HL-60/S4 (cell line): Measurements from ENCODE around the gene PHF21B.
"Not testable (repeated sequence)": the region's sequence is repeated elsewhere in the genome, so short reads cannot be mapped to it uniquely, and the experiment has no call there.

ENCODE experiments used
- in situ Hi-C: fragments of 300-500 bp; cut with MboI; formaldehyde crosslinking; loops from 2 replicates; pipeline ENCODE4 v1.14.3; 2022; ENCODE audit warnings: low sequenced_read_pairs

Gene PHF21B

DNA sequence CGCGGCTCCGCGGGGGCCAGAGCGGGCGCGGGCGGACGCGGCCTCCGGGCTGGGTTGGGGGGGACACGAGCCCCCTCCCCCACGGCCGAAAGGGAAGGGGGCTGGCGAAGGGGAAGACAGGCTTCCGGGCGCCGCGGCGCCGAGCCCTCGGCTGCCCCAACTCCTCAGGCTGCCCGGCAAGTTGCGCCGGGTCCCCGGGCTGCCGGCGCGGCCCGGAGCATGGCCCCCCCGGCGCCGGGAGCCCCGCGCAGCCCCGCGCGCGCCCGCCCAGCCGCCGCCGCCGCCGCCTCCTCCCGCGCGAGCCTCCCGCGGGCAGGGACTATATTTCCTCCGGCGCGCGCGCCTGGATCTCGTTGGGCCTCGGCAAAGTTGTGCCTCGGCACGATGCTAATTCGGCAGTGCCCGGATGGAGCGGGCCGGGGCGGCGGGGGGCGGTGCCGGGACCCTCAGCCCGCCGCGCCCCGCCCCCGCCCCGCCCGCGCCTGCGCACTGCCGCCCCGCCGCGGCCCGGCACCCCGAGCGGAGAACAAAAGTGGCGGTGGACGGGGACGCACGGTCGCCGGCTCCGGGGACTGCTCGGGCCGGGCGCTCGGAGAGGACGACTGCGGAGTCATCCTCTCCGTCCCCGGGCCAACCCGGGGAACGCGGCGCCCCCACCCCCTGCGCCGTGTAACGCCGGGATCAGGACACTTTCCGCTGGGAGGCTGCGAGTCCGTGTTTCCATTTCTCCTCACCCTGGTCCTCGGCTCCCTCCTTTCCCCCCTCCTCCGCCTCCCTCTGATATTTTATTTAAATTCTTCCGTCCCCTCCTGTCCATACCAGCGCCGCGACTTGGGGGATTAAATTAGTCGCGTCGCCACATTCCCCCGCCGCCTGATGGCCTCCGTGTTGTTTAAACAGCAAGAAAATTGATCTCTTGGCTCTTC is at the start of gene PHF21B:
TSS of gene PHF21B (minus strand) at position 400 of the 926 bp plus-strand sequence. CDS start 456 bp downstream, outside the sequence.
- in situ Hi-C loops, result no loop called here

DNA sequence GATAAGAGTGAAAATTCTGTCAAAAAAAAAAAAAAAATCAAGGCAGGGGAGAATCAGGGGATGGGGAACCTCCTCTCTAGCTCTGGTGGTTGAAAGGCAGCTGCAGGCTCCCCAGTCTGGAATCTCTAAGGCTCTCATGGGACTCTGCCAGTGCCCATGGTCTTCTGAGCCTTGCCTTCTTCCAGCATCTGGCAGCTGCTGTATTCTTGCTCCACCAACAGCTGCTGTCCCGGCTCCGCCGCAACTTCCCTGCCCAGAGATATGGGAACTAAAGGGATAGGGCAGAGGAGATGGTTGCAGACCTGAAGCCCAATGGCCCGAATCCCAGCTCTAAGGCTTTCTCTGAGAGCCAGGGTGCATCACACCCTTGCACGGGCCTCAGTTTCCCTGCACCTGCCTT is 49.5 kb upstream of the PHF21B start:
- in situ Hi-C loops, result no loop called here

DNA sequence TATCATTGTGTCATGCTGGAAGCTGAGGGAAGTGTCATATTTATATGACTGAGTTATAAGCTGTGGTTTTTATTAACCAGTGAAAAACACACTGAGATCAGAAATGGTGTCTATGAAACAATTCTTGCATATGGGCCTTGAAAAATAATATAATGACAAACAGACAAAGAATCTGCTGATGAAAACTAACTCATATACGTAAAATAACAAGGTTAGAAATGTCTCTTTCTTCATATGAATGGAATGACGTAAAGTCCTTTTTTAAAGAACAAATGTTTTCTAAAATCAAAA is 48.8 kb upstream of the PHF21B start:
- in situ Hi-C loops, result no loop called here

DNA sequence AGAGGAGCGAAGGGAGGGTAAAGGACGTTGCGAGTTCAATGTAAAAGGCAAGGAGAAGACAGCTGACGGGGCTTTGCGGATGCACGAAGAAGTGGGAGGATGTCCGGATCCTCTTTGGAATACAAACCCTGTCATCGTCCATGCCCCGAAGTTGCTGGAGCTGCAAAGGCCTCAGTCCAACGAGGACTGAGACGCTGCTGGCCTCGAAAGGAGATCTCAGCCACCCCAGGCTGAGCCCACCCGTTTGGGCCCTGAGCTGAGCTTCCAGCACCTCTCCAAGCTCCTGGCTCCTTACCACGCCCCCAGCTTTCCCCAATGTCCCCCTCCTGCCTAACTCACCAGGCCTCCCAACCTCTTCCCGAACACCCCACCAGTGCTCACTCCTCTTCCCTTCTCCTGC is 46.1 kb upstream of the PHF21B start:
- in situ Hi-C loops, result no loop called here

DNA sequence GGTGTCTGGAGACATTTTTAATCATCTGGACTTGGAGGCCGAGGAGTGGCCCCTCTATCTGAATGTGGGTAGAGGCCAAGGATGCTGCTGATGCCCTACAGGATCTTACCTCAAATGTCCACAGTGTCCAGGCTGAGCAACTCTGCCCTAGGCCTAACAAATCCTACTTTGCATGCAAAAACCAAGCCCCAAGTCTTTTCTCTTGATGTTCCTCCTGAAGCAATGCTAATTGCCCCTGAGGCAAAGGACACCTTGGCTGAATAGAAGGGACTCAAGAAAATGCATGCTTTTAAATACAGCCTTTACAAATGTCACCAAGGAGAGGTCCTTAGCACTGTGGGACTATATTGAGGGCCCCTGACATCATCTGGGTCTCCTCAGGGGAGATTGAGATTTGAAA is 43.8 kb upstream of the PHF21B start:
- in situ Hi-C loops, result no loop called here

DNA sequence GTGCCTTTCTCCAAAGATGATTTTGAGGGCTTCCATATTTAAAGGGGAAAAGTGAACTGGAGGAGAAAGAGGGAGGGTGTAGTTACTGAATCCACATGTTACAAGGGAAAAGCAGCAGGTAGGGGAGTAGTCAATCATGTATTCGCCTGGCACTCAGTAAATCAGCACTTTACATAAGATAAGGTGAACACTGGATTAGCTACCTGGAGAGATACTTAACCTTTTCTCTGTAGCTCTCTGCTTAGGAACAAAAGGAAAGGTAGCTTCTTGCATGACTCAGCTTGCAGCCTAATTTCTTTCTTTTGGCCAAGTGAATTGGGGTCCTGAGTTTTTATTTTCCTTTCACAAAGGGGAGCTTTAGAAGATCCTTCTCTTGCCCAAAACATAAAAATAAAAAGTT is 43.3 kb upstream of the PHF21B start:
- in situ Hi-C loops, result no loop called here

DNA sequence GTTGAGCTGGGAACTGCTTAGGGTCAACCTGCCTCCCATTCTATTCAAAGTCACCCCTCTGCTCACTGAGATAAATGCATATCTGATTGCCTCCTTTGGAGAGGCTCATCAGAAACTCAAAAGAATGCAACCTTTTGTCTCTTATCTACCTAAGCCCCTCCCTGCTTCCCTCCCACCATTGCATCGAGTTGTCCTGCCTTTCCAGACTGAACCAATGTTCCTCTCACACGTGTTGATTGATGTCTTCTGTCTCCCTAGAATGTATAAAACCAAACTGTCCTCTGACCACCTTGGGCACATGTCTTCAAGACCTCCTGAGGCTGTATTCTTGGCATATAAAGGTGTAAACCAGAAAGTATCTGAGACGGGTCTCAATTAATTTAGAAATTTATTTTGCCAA is 42.9 kb upstream of the PHF21B start:
- in situ Hi-C loops, result not testable (repeated sequence)

DNA sequence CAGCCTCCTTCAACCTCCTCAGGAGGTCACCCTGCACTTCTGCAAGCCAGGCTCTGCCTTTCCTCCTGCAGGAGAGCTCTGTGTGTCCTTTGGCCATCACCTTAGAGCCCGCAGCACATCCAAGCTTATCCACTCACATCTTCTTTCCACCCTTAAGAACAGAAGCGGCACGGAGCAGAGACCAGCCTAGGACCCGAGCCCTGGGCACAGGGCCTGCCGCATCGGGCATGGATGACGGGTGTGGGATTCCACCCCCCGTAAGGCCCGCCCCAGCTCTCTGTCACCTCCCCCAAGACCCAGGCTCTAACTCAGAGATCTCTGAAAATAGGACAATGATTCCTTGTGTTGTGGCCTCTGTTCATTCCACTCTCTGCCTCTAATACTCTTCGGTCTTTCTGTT is 42.1 kb upstream of the PHF21B start:
- in situ Hi-C loops, result no loop called here

DNA sequence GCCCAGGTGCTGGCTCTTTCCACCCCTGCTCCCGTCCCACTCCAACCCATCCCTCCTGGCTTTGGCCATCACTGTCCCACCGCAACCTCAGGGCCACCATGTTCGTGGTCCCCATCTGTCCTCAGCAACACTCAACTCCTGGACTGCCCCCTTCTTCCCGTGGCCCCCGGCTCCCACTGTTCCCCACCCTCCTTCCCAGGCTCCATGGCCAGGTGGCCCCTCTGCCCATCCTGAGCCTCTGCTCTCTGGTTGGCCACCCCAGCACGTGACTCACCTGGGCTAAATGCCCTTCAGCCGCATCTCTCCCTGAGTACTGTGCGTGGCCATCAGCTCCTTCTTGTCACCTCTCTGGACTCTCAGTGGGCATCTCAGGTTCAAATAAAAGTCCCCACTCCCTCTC is 41.6 kb upstream of the PHF21B start:
- in situ Hi-C loops, result no loop called here

DNA sequence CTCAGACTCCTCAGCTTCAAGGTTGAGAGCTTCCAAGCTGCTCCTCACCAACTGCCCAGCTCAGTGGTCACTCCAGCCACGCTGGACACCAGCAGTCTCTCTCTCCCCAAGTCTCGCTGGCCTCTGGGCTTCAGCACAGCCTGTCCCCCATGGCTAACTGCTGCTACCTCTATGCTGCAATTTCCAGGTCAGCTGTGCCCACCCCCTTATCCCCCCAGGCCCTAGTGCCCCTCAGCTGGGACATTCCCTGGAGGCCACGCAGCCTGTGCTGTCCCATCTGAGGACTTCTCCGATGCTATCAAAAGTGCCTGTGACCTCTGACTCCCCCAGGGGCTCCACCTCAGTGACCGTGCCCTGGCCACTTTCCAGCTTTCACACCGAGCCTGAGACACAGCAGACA is 37.5 kb upstream of the PHF21B start:
- in situ Hi-C loops, result no loop called here

DNA sequence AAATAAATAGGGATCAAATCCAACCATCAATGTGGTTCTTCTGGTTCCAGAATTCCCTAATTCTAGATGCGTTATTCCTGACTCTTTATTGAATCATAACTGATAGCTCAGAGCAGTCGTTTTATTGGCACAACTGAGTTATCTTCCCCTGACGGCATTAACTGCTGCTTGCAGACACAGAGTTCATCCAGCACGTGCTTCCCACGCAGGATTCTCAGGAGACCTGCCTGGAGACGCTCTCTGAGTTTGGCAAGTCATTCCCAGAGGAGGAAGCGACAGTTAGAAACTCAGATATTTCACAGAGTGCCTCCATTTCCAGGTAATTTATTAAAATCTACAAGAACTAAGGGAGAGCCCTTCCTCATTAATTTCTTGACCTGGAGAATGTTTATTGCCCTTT is 35.4 kb upstream of the PHF21B start:
- in situ Hi-C loops, result no loop called here

DNA sequence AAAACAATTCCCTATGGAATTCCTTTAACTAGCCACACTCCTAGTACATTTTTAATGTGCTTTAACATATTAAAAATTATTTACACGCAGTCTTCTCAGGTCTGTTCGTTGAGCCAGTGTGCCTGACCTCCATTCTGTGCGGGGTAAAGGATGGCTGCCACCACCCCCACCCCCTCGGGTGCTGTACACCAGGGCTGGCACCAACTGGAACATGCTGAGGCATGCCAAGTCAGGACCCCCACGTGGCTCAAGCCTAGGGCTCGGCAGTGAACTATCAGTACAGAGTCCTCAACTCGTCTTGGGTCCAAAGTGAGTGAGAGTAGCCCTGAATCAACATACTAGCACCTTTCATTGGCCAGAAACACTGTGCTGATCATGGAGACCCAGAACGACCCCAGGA is 32.5 kb upstream of the PHF21B start:
- in situ Hi-C loops, result no loop called here

DNA sequence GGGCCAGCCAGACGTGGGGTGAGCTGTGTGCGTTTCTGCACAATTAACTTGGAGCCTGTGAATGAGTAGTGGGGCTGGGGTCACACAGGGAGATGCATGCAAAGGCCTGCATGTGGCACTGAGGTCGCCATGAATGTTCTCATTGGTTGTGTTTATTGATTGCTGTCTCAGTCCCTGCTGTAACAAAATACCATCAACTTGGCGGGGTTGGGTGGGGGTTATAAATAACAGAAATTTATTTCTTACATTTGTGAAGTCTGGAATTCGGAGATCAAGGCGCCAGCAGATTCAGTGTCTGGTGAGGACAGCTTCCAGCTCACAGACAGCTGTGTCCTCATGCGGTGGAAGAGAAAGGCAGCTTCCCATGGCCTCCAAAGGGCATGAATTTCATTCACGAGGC is 29.3 kb upstream of the PHF21B start:
- in situ Hi-C loops, result no loop called here

DNA sequence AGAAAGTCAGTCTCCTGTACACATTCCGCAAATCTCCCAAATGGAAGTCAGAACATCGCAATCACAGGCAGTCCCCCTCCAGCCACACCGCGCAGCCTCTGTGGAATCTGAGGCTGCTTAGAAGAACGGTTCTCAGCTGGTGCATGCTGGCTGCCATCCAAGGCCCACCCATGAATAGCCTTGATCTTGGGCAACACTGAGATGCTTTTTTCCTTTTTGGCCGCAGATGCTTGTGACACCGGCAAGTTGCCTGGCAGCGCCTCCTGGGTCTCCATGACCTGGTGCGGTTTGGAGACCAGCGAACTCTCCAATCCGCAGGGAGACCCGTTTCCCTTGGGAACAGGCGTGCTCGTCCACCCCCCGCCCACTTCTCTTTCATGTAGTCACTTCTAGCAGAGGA is 26.3 kb upstream of the PHF21B start:
- in situ Hi-C loops, result no loop called here

DNA sequence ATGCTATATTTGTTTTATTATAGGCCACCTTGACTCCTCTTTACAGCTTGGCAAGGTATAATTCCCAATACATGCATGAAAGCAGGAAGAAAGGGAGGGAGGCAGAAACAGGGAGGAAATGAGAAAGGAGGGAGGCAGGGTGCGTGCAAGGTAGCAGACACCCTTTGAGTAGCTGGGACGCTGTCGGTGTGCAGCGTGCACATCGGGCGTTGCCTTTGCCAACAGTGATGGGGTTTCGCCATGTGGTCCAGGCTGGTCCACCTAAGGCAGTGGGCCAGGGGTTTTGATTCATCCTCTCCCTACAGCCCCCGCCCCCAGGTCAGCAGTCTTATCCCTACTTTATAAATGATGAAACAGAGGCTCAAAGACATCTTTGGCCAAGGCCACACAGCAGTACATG is 25.0 kb upstream of the PHF21B start:
- in situ Hi-C loops, result no loop called here

DNA sequence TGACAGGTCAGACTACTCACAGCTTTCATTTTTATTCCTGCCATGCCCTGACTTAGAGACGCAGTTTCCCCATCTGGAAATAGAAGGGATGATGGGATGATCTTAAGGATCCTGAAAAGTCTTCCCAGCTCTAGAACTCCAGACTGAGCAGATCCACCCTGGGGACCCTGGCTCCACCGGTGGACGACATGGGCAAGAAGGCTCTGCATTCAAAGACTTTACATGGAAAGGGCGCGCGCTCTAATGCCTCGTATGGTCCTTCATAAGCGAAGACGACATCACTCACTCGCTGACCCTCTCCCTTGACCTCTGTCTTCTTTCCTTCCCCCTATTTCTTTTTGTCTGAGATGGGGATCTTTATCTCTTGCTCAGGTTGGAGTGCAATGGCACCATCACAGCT is 24.4 kb upstream of the PHF21B start:
- in situ Hi-C loops, result no loop called here

DNA sequence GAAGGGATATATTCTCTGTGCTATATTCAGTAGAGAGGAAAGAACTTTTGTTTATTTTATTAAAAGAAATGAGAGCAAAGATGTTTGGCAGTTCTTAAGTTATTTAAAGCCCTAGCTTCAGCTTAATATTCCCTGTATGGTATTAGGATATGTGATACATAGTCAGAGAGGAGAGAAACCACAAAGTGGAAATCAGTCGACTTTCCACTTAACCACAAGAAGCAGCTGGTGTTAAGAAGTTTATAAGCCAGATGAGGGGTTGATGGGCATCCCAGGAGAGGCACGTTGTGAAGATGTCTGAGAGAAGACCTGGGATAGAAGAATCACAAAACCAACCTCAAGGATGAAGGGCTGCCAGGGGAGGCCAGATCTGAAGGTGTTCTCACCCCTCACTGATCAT is 23.3 kb upstream of the PHF21B start:
- in situ Hi-C loops, result no loop called here

DNA sequence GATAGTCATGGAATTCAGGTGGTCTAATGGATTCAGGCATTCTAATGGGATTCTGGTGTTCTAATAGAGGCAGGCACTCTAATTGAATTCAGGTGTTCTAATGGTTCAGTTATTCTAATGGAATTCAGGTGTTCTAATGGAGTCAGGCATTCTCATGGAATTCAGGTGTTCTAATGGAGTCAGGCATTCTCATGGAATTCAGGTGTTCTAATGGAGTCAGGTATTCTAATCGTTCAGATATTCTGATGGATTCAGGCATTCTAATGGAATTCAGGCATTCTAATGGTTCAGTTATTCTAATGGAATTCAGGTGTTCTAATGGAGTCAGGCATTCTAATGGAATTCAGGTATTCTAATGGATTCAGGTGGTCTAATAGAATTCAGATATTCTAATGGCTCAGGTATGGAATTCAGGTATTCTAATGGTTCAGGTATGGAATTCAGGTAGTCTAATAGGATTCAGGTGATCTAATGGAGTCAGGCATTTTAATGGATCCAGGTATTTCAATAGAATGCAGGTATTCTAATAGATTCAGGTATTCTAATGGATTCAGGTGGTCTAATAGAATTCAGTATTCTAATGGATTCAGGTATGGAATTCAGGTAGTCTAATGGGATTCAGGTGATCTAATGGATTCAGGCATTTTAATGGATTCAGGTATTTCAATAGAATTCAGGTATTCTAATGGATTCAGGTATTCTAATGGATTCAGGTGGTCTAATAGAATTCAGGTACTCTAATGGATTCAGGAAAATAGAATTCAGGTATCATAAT is 22.0 kb upstream of the PHF21B start:
- in situ Hi-C loops, result no loop called here

DNA sequence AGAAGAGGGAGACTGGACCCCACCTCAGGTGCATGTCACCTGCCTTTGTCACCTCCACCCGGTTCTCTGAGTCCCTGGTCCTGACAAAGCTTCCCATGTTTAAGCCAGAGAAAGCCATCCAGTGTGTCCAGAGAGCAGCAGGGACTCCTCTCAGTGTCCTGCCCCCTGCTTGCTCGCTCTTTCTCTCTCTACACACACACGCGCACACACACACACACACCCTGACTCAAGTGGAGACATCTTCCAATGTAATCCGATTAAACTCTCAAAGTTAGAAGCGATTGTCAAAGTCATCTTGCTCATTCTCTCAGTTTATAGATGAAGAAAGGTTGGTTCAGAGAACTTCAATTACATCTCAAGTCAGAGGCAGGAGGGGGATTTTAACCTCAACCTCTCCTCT is 19.7 kb upstream of the PHF21B start:
- in situ Hi-C loops, result no loop called here

DNA sequence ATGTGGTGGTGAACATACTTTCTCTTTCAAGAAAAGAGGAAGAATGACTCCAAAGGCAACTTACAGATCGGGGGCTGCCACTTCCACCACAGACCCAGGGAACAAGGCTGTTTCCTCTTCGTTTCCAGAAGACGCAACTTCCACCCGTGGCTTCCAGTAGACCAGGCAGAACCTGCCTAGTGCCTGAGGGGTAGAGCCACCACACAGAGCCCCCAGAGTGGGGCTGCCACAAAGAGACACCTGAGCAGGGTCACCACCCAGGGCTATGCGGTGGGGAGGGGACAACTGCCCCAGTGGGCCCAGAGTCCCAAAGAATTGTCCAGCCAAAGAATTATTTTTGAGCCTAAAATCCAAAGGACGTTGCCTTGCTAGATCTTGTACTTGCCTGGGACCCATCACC is 16.7 kb upstream of the PHF21B start:
- in situ Hi-C loops, result no loop called here

DNA sequence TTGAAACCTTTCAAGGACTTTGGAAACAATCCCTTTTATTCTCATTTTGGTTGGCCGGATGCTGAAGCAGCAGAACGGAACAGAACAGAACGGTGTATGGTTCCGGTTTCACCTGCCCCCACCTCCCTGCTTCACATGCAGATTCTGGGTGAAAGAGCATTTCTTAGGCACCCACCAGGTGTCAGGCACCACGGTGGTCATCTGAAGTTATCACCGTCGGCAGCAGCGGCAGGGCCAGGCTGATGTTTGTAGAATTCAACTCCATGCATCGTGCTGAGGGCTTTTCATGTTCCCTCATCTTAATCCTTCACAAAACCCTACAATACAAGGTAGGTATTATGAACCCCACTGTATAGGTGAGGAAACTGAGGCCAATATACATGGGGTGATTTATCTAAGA is 13.6 kb upstream of the PHF21B start:
- in situ Hi-C loops, result no loop called here

DNA sequence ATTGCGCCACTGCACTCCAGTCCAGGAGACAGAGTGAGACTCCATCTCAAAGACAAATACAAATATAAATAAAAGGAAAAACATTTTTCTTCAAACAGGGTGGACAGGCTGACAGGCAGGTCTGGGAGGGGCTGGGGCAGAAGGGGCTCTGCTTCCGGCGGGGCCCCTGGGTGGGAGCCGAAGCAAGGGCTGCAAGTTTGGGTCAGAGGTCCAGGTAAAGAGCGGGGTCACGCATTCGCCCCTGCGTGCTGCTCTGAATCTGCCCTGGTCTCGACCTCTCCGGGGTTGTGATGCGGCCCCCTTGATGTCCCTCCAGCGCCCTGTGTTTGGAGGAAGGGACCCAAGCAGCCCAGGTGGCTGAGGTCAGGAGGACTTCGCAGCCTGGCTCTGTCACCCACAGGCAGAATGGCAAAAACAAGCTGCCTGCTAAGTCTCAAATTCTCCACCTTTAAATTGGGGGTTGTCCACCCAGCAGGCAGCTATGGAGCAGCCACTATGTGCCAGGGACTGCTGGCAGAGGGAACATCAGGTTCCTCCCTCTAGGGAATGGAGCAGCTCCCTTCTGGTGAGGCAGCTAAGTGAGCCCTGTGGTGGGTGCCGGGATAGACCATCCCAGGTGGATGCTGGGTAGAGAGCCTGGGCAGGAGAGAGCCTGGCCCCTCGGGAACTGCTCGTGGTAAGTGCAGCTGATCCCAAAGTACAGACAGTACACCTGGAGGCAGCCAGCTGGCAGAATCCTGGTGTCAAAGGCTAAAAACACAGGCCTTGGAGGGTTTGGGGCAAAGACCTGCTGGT is 10.3 kb upstream of the PHF21B start:
- in situ Hi-C loops, result no loop called here
